ENCODE measurements around the gene ITGAX. TPM values are rescaled to one million over a fixed set of nuclear protein-coding genes. Genes with fewer than 3 reads are reported as not detected.

ITGAX gene
- total and polyA plus RNA-seq, 10 of the 15 experiments (the other 5 are each of a cell fraction or from before 2014, with no cell fraction given), result 1.6 to 37.9 (median 17.9) TPM

GRCh38 chr16:31404353-31405064 is 49.5 kb downstream of the ITGAX start (continued):
- TF ChIP-seq CTCF (IDR thresholded peaks at IDR 0.05 in 2 of 3, conservative IDR thresholded peaks at IDR 0.05 in 1 of 3; ENCODE audit: control insufficient read depth in 2 of 3, extremely low read depth in 1 of 3, insufficient read depth in 1 of 3, low read depth in 3 of 3, low read length in 3 of 3), result no peak
- TF ChIP-seq RAD51 (IDR thresholded peaks at IDR 0.05), result no peak
- no peak for TF ChIP-seq SMAD5 (IDR thresholded peaks at IDR 0.05; ENCODE audit: low read depth)

- no TSS peak for BruUV-seq (replicated peaks)
- Histone ChIP-seq H3K9me3 (replicated peaks; ENCODE audit: control insufficient read depth, insufficient read depth, low read length) (no peaks in the 10 kb centered on the region), H3K4me3 (no peak overlapping the region), H3K4me1 (ENCODE audit: control insufficient read depth, insufficient read depth, low read length) (no peaks in the 10 kb centered on the region), H3K9ac (ENCODE audit: control insufficient read depth, insufficient read depth, low read length) (no peak overlapping the region), H3K79me2 (ENCODE audit: control insufficient read depth, insufficient read depth, low read length) (no peaks in the 10 kb centered on the region), H3K36me3 (ENCODE audit: control insufficient read depth in 2 of 2, insufficient read depth in 2 of 2, low read length in 1 of 2) (no peaks in the 10 kb centered on the region), H4K20me1 (ENCODE audit: control insufficient read depth, insufficient read depth) (no peaks in the 10 kb centered on the region), H3K4me2 (ENCODE audit: control insufficient read depth, insufficient read depth) (no peak overlapping the region), H3K27me3 (replicated peaks in 1 of 2; ENCODE audit: control insufficient read depth in 2 of 2, insufficient read depth in 2 of 2, low read length in 1 of 2) (no peaks in the 10 kb centered on the region), H3K27ac (ENCODE audit: control insufficient read depth, insufficient read depth) (no peak overlapping the region), H2AFZ (ENCODE audit: control insufficient read depth, low read depth, low read length) (no peak overlapping the region)
- DNase-seq (ENCODE audit: low read depth, low spot score) (no peak), ATAC-seq (no peak), FAIRE-seq (no peak)
- in situ Hi-C loops (cut with MboI), result no loop called here
- intact Hi-C loops (cut with micrococcal nuclease; ENCODE audit: unreplicated experiment), result no loop called here
- SMC1A ChIA-PET (ENCODE audit: uncharacterized antibody, unreplicated experiment), result no interaction called here
- 48% methylated on average over 8 of the region's 8 CpGs for WGBS (ENCODE audit: insufficient coverage, insufficient replicate concordance, low lambda C conversion rate, missing lambda C conversion rate)
- CTCF ChIA-PET, result no interaction called here
- RAD21 ChIA-PET (ENCODE audit: unreplicated experiment), result no interaction called here
- POLR2A ChIA-PET, result interaction anchor here (0.6 kb wide), 1 partner anchor 185 kb away, joined by 4 read pairs; no protein-coding TSS in a partner anchor
- no peak for TF ChIP-seq STAT3 (IDR thresholded peaks at IDR 0.05; ENCODE audit: low read depth, low read length)
- no peak for TF ChIP-seq PML (IDR thresholded peaks at IDR 0.05; ENCODE audit: low read length)
- no peak for TF ChIP-seq HDGF (IDR thresholded peaks at IDR 0.05)
- no peak for TF ChIP-seq RCOR1 (conservative IDR thresholded peaks at IDR 0.05; ENCODE audit: low read depth, low read length)
- no peak for TF ChIP-seq GATAD2B (conservative IDR thresholded peaks at IDR 0.05; ENCODE audit: low read depth)
- TF ChIP-seq BRCA1 (IDR thresholded peaks at IDR 0.05; ENCODE audit: low read depth, low read length), result no peak
- no peak for TF ChIP-seq ATF3 (IDR thresholded peaks at IDR 0.05; ENCODE audit: borderline replicate concordance, extremely low read depth, low read depth, low read length)
- TF ChIP-seq REST (IDR thresholded peaks at IDR 0.05; ENCODE audit: low read depth, low read length), result no peak
- no peak for TF ChIP-seq CHD1 (IDR thresholded peaks at IDR 0.05; ENCODE audit: low read depth, low read length)
- TF ChIP-seq ATF7 (IDR thresholded peaks at IDR 0.05; ENCODE audit: low read depth), result no peak
- TF ChIP-seq MEF2A (IDR thresholded peaks at IDR 0.05; ENCODE audit: insufficient read depth, low read depth, low read length), result no peak
- TF ChIP-seq SUZ12 (IDR thresholded peaks at IDR 0.05; ENCODE audit: unreplicated experiment), result no peak
- TF ChIP-seq HCFC1 (IDR thresholded peaks at IDR 0.05; ENCODE audit: low read length), result no peak
- no peak for TF ChIP-seq ZNF274 (IDR thresholded peaks at IDR 0.05; ENCODE audit: insufficient read depth, insufficient read length)
Observed at GRCh38 chr16:31407406-31407805, 52.4 kb downstream of the ITGAX start.

Measured in GM12878 (cell line).